Central memory CD8-positive, alpha-beta T cell (primary cell): ENCODE data around the gene RAB27B.

Source experiments
- ATAC-seq: fragments of 150-1000 bp; cut with Tn5 transposase; replicated peaks from 2 replicates; pipeline ENCODE4 v1.10.0; 2022; ENCODE audit warnings: mild to moderate bottlenecking, moderate FRiP score, moderate number of reproducible peaks; ENCODE audit not compliant: poor library complexity, severe bottlenecking; ENCODE audit errors: extremely low read depth
- DNase-seq, 2 donors: peaks; one replicate each; pipeline ENCODE4 v3.0.0; 2021; ENCODE audit warnings: low spot score in 2 of 2
- H3K27ac Mint-ChIP-seq: one replicate; pipeline ENCODE4 v1.8.0; 2022; ENCODE audit warnings: low read depth, mild to moderate bottlenecking, moderate library complexity, mixed read lengths
- H3K27me3 Mint-ChIP-seq: one replicate; pipeline ENCODE4 v1.8.0; 2022; ENCODE audit warnings: mixed read lengths
- H3K36me3 Mint-ChIP-seq: one replicate; pipeline ENCODE4 v1.8.0; 2022; ENCODE audit warnings: mild to moderate bottlenecking, moderate library complexity, mixed read lengths; ENCODE audit not compliant: insufficient read depth
- H3K4me1 Mint-ChIP-seq: one replicate; pipeline ENCODE4 v1.8.0; 2022; ENCODE audit warnings: mixed read lengths
- H3K4me3 Mint-ChIP-seq: one replicate; pipeline ENCODE4 v1.8.0; 2022; ENCODE audit warnings: mild to moderate bottlenecking, moderate library complexity, mixed read lengths
- H3K9me3 Mint-ChIP-seq: one replicate; pipeline ENCODE4 v1.8.0; 2022; ENCODE audit warnings: mixed read lengths

Gene RAB27B

GRCh38 chr18:54828281-54828881 lies at the start of gene RAB27B:
Gene RAB27B, plus strand, starts transcription at chr18:54828477. Its CDS starts 49,109 bp downstream, at chr18:54877586.
- peak within 1 kb of the TSS; percentile 86 for H3K27ac Mint-ChIP-seq

GRCh38 chr18:54780285-54780861 lies 47.9 kb upstream of the RAB27B start:
- no peaks in the 10 kb centered on the region for H3K4me1 Mint-ChIP-seq
- H3K9me3 Mint-ChIP-seq: no peaks in the 10 kb centered on the region
- H3K36me3 Mint-ChIP-seq: no peaks in the 10 kb centered on the region
- ATAC-seq (no peak), DNase-seq (no peak)
- no peak overlapping the region for H3K4me3 Mint-ChIP-seq
- no peaks in the 10 kb centered on the region for H3K27me3 Mint-ChIP-seq
- H3K27ac Mint-ChIP-seq: no peak overlapping the region

More at GRCh38 chr18:54828281-54828881, at the start of gene RAB27B:
- peak; percentile 90 for ATAC-seq
- Mint-ChIP-seq H3K4me1 (peaks cover 17% of the 10 kb centered on the region), H3K9me3 (peaks cover 8% of the 10 kb centered on the region), H3K4me3 (peak within 1 kb of the TSS; percentile 89), H3K36me3 (peaks cover 5% of the 10 kb centered on the region), H3K27me3 (no peaks in the 10 kb centered on the region)
- DNase-seq: peak; percentile 45 to 46

- DNase-seq: no peak
- Mint-ChIP-seq H3K36me3 (no peaks in the 10 kb centered on the region), H3K4me3 (no peak overlapping the region), H3K27ac (no peak overlapping the region), H3K27me3 (no peaks in the 10 kb centered on the region), H3K9me3 (no peaks in the 10 kb centered on the region), H3K4me1 (no peaks in the 10 kb centered on the region)
- no peak for ATAC-seq
Measured at GRCh38 chr18:54780970-54781369, 47.3 kb upstream of the RAB27B start.

GRCh38 chr18:54783139-54783538 lies 45.1 kb upstream of the RAB27B start:
- ATAC-seq (no peak), DNase-seq (no peak)
- Mint-ChIP-seq H3K27ac (no peak overlapping the region), H3K4me3 (no peak overlapping the region), H3K9me3 (no peaks in the 10 kb centered on the region), H3K36me3 (no peaks in the 10 kb centered on the region), H3K27me3 (no peaks in the 10 kb centered on the region), H3K4me1 (no peaks in the 10 kb centered on the region)

GRCh38 chr18:54786206-54786605 lies 42.1 kb upstream of the RAB27B start:
- ATAC-seq (no peak), DNase-seq (no peak)
- no peaks in the 10 kb centered on the region for H3K36me3 Mint-ChIP-seq
- no peak overlapping the region for H3K4me3 Mint-ChIP-seq
- H3K9me3 Mint-ChIP-seq: no peaks in the 10 kb centered on the region
- no peaks in the 10 kb centered on the region for H3K4me1 Mint-ChIP-seq
- H3K27me3 Mint-ChIP-seq: no peaks in the 10 kb centered on the region
- H3K27ac Mint-ChIP-seq: no peak overlapping the region

- Mint-ChIP-seq H3K9me3 (no peaks in the 10 kb centered on the region), H3K36me3 (no peaks in the 10 kb centered on the region), H3K4me1 (no peaks in the 10 kb centered on the region), H3K27me3 (no peaks in the 10 kb centered on the region), H3K4me3 (no peak overlapping the region), H3K27ac (no peak overlapping the region)
- ATAC-seq: no peak
- no peak for DNase-seq
Measured at GRCh38 chr18:54787121-54787520, 41.2 kb upstream of the RAB27B start.

- H3K27me3 Mint-ChIP-seq: no peaks in the 10 kb centered on the region
- no peak overlapping the region for H3K27ac Mint-ChIP-seq
- H3K36me3 Mint-ChIP-seq: no peaks in the 10 kb centered on the region
- DNase-seq: no peak
- no peak for ATAC-seq
- H3K9me3 Mint-ChIP-seq: no peaks in the 10 kb centered on the region
- H3K4me3 Mint-ChIP-seq: no peak overlapping the region
- H3K4me1 Mint-ChIP-seq: no peaks in the 10 kb centered on the region
Measured at GRCh38 chr18:54787616-54788015, 40.7 kb upstream of the RAB27B start.

GRCh38 chr18:54790109-54790508 lies 38.2 kb upstream of the RAB27B start:
- no peaks in the 10 kb centered on the region for H3K9me3 Mint-ChIP-seq

GRCh38 chr18:54791657-54792056 lies 36.6 kb upstream of the RAB27B start:
- ATAC-seq (no peak), DNase-seq (no peak)
- Mint-ChIP-seq H3K4me1 (no peaks in the 10 kb centered on the region), H3K27me3 (no peaks in the 10 kb centered on the region), H3K27ac (no peak overlapping the region), H3K36me3 (no peaks in the 10 kb centered on the region), H3K4me3 (no peak overlapping the region), H3K9me3 (no peaks in the 10 kb centered on the region)

More at GRCh38 chr18:54790109-54790508, 38.2 kb upstream of the RAB27B start:
- H3K4me1 Mint-ChIP-seq: no peaks in the 10 kb centered on the region
- H3K4me3 Mint-ChIP-seq: no peak overlapping the region
- DNase-seq: no peak
- no peak overlapping the region for H3K27ac Mint-ChIP-seq
- no peak for ATAC-seq
- H3K36me3 Mint-ChIP-seq: no peaks in the 10 kb centered on the region
- no peaks in the 10 kb centered on the region for H3K27me3 Mint-ChIP-seq

- Mint-ChIP-seq H3K36me3 (no peaks in the 10 kb centered on the region), H3K27me3 (no peaks in the 10 kb centered on the region), H3K9me3 (no peaks in the 10 kb centered on the region), H3K27ac (no peak overlapping the region), H3K4me3 (no peak overlapping the region), H3K4me1 (no peaks in the 10 kb centered on the region)
- no peak for DNase-seq
- ATAC-seq: no peak
Measured at GRCh38 chr18:54792079-54792478, 36.2 kb upstream of the RAB27B start.

GRCh38 chr18:54794823-54795222 lies 33.5 kb upstream of the RAB27B start:
- Mint-ChIP-seq H3K36me3 (no peaks in the 10 kb centered on the region), H3K27me3 (no peaks in the 10 kb centered on the region), H3K27ac (no peak overlapping the region), H3K4me3 (no peak overlapping the region), H3K9me3 (no peaks in the 10 kb centered on the region), H3K4me1 (no peaks in the 10 kb centered on the region)
- DNase-seq (no peak), ATAC-seq (no peak)

- ATAC-seq (no peak), DNase-seq (no peak)
- H3K4me1 Mint-ChIP-seq: no peaks in the 10 kb centered on the region
- no peak overlapping the region for H3K27ac Mint-ChIP-seq
- H3K36me3 Mint-ChIP-seq: no peaks in the 10 kb centered on the region
- no peaks in the 10 kb centered on the region for H3K9me3 Mint-ChIP-seq
- H3K27me3 Mint-ChIP-seq: no peaks in the 10 kb centered on the region
- H3K4me3 Mint-ChIP-seq: no peak overlapping the region
Measured at GRCh38 chr18:54798186-54798585, 30.1 kb upstream of the RAB27B start.

- no peak overlapping the region for H3K27ac Mint-ChIP-seq
- peaks cover 4% of the 10 kb centered on the region for H3K36me3 Mint-ChIP-seq
- DNase-seq: no peak
- H3K4me1 Mint-ChIP-seq: peaks cover 20% of the 10 kb centered on the region
- no peaks in the 10 kb centered on the region for H3K9me3 Mint-ChIP-seq
- H3K27me3 Mint-ChIP-seq: no peaks in the 10 kb centered on the region
- ATAC-seq: no peak
- no peak overlapping the region for H3K4me3 Mint-ChIP-seq
Measured at GRCh38 chr18:54801374-54801773, 26.9 kb upstream of the RAB27B start.
